Astrocyte (in vitro differentiated cells and primary cell): Measurements from ENCODE around the gene BROX. TPM values are rescaled to one million over a fixed set of nuclear protein-coding genes. Genes with fewer than 3 reads are reported as not detected.
"Not testable (repeated sequence)": the region's sequence is repeated elsewhere in the genome, so short reads cannot be mapped to it uniquely, and the experiment has no call there.

Experiments
- DNase-seq: peaks from one replicate; pipeline ENCODE4 v3.0.0-alpha.2; 2010; ENCODE audit warnings: low read depth
- FAIRE-seq: peaks from 2 replicates; lab custom pipeline; 2011; peaks lifted over from hg19 to GRCh38; lab: Jason Lieb, UNC
- H2AFZ ChIP-seq: 2 replicates; pipeline ENCODE4 v1.6.0; 2012; ENCODE audit warnings: low read depth, low read length, inconsistent platforms
- H3K27ac ChIP-seq: 2 replicates; pipeline ENCODE4 v1.5.1; 2011; ENCODE audit warnings: low read depth, low read length, inconsistent platforms
- H3K27me3 ChIP-seq: 2 replicates; pipeline ENCODE4 v1.6.0; 2011; ENCODE audit warnings: low read length, inconsistent platforms; ENCODE audit not compliant: insufficient read depth
- H3K36me3 ChIP-seq: 2 replicates; pipeline ENCODE4 v1.5.1; 2011; ENCODE audit warnings: low read length, inconsistent platforms; ENCODE audit not compliant: insufficient read depth
- H3K4me1 ChIP-seq: 2 replicates; pipeline ENCODE4 v1.5.1; 2011; ENCODE audit warnings: low read length, inconsistent platforms; ENCODE audit not compliant: insufficient read depth
- H3K4me2 ChIP-seq: 2 replicates; pipeline ENCODE4 v1.6.0; 2012; ENCODE audit warnings: low read length, inconsistent platforms
- H3K4me3 ChIP-seq: 2 replicates; pipeline ENCODE4 v1.5.1; 2011; ENCODE audit warnings: low read depth, mild to moderate bottlenecking, low read length, inconsistent platforms; ENCODE audit not compliant: insufficient read depth
- H3K79me2 ChIP-seq: 2 replicates; pipeline ENCODE4 v1.6.0; 2012; ENCODE audit warnings: mild to moderate bottlenecking, low read length, inconsistent platforms; ENCODE audit not compliant: insufficient read depth
- H3K9ac ChIP-seq: 2 replicates; pipeline ENCODE4 v1.6.0; 2012; ENCODE audit warnings: mild to moderate bottlenecking, low read length, inconsistent platforms
- H3K9me3 ChIP-seq: 2 replicates; pipeline ENCODE4 v1.5.1; 2012; ENCODE audit warnings: low read depth, mild to moderate bottlenecking, low read length, inconsistent platforms; ENCODE audit not compliant: insufficient read depth
- H4K20me1 ChIP-seq: 2 replicates; pipeline ENCODE4 v1.6.0; 2012; ENCODE audit warnings: low read length, inconsistent platforms; ENCODE audit not compliant: insufficient read depth
- H3K27ac Mint-ChIP-seq: one replicate; pipeline ENCODE4 v1.8.0; 2021; ENCODE audit warnings: mild to moderate bottlenecking, mixed read lengths; ENCODE audit not compliant: unreplicated experiment
- H3K27me3 Mint-ChIP-seq: one replicate; pipeline ENCODE4 v1.8.0; 2021; ENCODE audit warnings: low read depth, mixed read lengths; ENCODE audit not compliant: unreplicated experiment
- H3K36me3 Mint-ChIP-seq: one replicate; pipeline ENCODE4 v1.8.0; 2021; ENCODE audit warnings: low read depth, mixed read lengths; ENCODE audit not compliant: unreplicated experiment
- H3K4me1 Mint-ChIP-seq: one replicate; pipeline ENCODE4 v1.8.0; 2021; ENCODE audit warnings: low read depth, mixed read lengths; ENCODE audit not compliant: unreplicated experiment
- H3K4me3 Mint-ChIP-seq: one replicate; pipeline ENCODE4 v1.8.0; 2021; ENCODE audit warnings: mild to moderate bottlenecking, moderate library complexity, mixed read lengths; ENCODE audit not compliant: unreplicated experiment
- H3K9me3 Mint-ChIP-seq: one replicate; pipeline ENCODE4 v1.8.0; 2021; ENCODE audit warnings: mild to moderate bottlenecking, mixed read lengths; ENCODE audit not compliant: unreplicated experiment
- CTCF ChIP-seq: IDR thresholded peaks from 2 replicates; pipeline ENCODE4 v1.5.1; 2011; ENCODE audit warnings: low read depth, mild to moderate bottlenecking, inconsistent platforms, low read length, moderate library complexity; ENCODE audit not compliant: insufficient read depth
- EZH2 ChIP-seq: IDR thresholded peaks from 2 replicates; pipeline ENCODE4 v1.6.1; 2012; ENCODE audit warnings: mild to moderate bottlenecking, low read length, inconsistent platforms; ENCODE audit not compliant: insufficient read depth
- total RNA-seq: library from RNA; stranded (reverse); gene quantifications from 2 replicates; pipeline ENCODE4 v1.2.1, GENCODE V29; 2021

The BROX gene
- total RNA-seq, 1 donor from 2014 or later = 49.5 TPM

- Histone ChIP-seq H3K79me2 (no peaks in the 10 kb centered on the region), H4K20me1 (no peaks in the 10 kb centered on the region), H3K4me1 (no peaks in the 10 kb centered on the region), H3K9me3 (no peaks in the 10 kb centered on the region), H3K27me3 (no peaks in the 10 kb centered on the region), H3K27ac (no peak overlapping the region), H3K4me3 (no peak overlapping the region), H3K4me2 (no peak overlapping the region), H3K36me3 (peaks cover 6% of the 10 kb centered on the region), H2AFZ (no peak overlapping the region), H3K9ac (no peak overlapping the region)
- Mint-ChIP-seq H3K9me3 (no peaks in the 10 kb centered on the region), H3K27me3 (no peaks in the 10 kb centered on the region), H3K36me3 (no peaks in the 10 kb centered on the region), H3K27ac (no peak overlapping the region), H3K4me1 (no peaks in the 10 kb centered on the region), H3K4me3 (no peak overlapping the region)
- no peak for DNase-seq
- no peak for FAIRE-seq
- no peak for TF ChIP-seq EZH2
- TF ChIP-seq CTCF = no peak
Observed at GRCh38 chr1:222739465-222739864, 27.1 kb downstream of the BROX start.

GRCh38 chr1:222739929-222740328 is 27.6 kb downstream of the BROX start:
- Histone ChIP-seq H3K4me2 (no peak overlapping the region), H3K4me3 (no peak overlapping the region), H2AFZ (no peak overlapping the region), H3K27ac (no peak overlapping the region), H4K20me1 (no peaks in the 10 kb centered on the region), H3K9me3 (no peaks in the 10 kb centered on the region), H3K27me3 (no peaks in the 10 kb centered on the region), H3K4me1 (no peaks in the 10 kb centered on the region), H3K9ac (no peak overlapping the region), H3K36me3 (peaks cover 3% of the 10 kb centered on the region), H3K79me2 (no peaks in the 10 kb centered on the region)
- Mint-ChIP-seq H3K9me3 (no peaks in the 10 kb centered on the region), H3K27me3 (no peaks in the 10 kb centered on the region), H3K27ac (no peak overlapping the region), H3K36me3 (no peaks in the 10 kb centered on the region), H3K4me3 (no peak overlapping the region), H3K4me1 (no peaks in the 10 kb centered on the region)
- no peak for FAIRE-seq
- TF ChIP-seq CTCF (no peak), EZH2 (no peak)
- no peak for DNase-seq

GRCh38 chr1:222741630-222742457 is 29.5 kb downstream of the BROX start:
- H3K36me3 ChIP-seq, DNase-seq, H3K36me3 Mint-ChIP-seq, H3K4me3 Mint-ChIP-seq, H3K9me3 ChIP-seq, H3K4me1 Mint-ChIP-seq, H3K4me2 ChIP-seq, H3K27me3 Mint-ChIP-seq, H3K9me3 Mint-ChIP-seq, H3K27me3 ChIP-seq, H3K4me1 ChIP-seq, H3K9ac ChIP-seq, H3K79me2 ChIP-seq, H3K27ac ChIP-seq, H3K27ac Mint-ChIP-seq, H4K20me1 ChIP-seq, H2AFZ ChIP-seq, H3K4me3 ChIP-seq, FAIRE-seq: not testable (repeated sequence)
